Spleen (tissue), 11 donors: Measurements from ENCODE around the gene UBR1. TPM values are rescaled to one million over a fixed set of nuclear protein-coding genes. Genes with fewer than 3 reads are reported as not detected.
A peak's percentile ranks its signal among the peaks of the same experiment; 100 is the strongest.

Experiments
- DNase-seq: peaks from one replicate; pipeline ENCODE4 v3.0.0-alpha.2; 2020
- H3K27ac ChIP-seq, 8 donors: fragments of 200-600 bp; sonication (generic) in 7 of 8; 1 replicate in 4 of 8; 2 replicates in 4 of 8; pipeline versions ENCODE4 v1.5.0 to v1.8.0; 2016 to 2021; ENCODE audit warnings: inconsistent platforms in 4 of 8, mild to moderate bottlenecking in 4 of 8, moderate library complexity in 1 of 8
- H3K27me3 ChIP-seq, 7 donors: fragments of 200-600 bp; sonication (generic) in 6 of 7; replicated peaks in 1 of 7; 1 replicate in 4 of 7; 2 replicates in 3 of 7; pipeline versions ENCODE4 v1.5.0 to v1.8.0; 2016 to 2021; ENCODE audit warnings: inconsistent platforms in 3 of 7, mild to moderate bottlenecking in 1 of 7
- H3K36me3 ChIP-seq, 6 donors: fragments of 200-600 bp; sonication (generic) in 5 of 6; 1 replicate in 4 of 6; 2 replicates in 2 of 6; pipeline versions ENCODE4 v1.5.0 to v1.8.0; 2016 to 2021; ENCODE audit warnings: inconsistent platforms in 2 of 6
- H3K4me1 ChIP-seq, 6 donors: fragments of 200-600 bp; sonication (generic) in 5 of 6; 1 replicate in 3 of 6; 2 replicates in 3 of 6; pipeline versions ENCODE4 v1.5.0 to v1.8.0; 2016 to 2021; ENCODE audit warnings: inconsistent platforms in 3 of 6
- H3K4me3 ChIP-seq, 8 donors: fragments of 200-600 bp; sonication (generic) in 7 of 8; 1 replicate in 4 of 8; 2 replicates in 4 of 8; pipeline versions ENCODE4 v1.5.0 to v1.8.0; 2016 to 2021; ENCODE audit warnings: inconsistent platforms in 4 of 8, mild to moderate bottlenecking in 4 of 8, moderate library complexity in 2 of 8
- H3K9me3 ChIP-seq, 8 donors: fragments of 200-600 bp; sonication (generic) in 7 of 8; 1 replicate in 4 of 8; 2 replicates in 4 of 8; pipeline versions ENCODE4 v1.5.0 to v1.8.0; 2016 to 2021; ENCODE audit warnings: inconsistent platforms in 4 of 8
- CTCF ChIP-seq, 11 experiments: fragments of 200-600 bp in 7 of 11; fragments of 450-650 bp in 4 of 11; sonication (generic) in 4 of 11; IDR thresholded peaks in 8 of 11; conservative IDR thresholded peaks in 3 of 11; 1 replicate in 7 of 11; 2 replicates in 4 of 11; pipeline versions ENCODE4 v1.4.0 to v1.8.0; 2016 to 2021; ENCODE audit warnings: antibody characterized with exemption in 11 of 11, inconsistent platforms in 4 of 11, mild to moderate bottlenecking in 1 of 11
- POLR2A ChIP-seq, 3 donors: fragments of 450-650 bp; IDR thresholded peaks; one replicate each; pipeline ENCODE4 v1.5.1; 2017; ENCODE audit warnings: antibody characterized with exemption in 3 of 3, mild to moderate bottlenecking in 1 of 3
- POLR2AphosphoS5 ChIP-seq, 3 donors: sonication (generic); formaldehyde crosslinking; IDR thresholded peaks; one replicate each; pipeline ENCODE4 v1.5.1; 2017; ENCODE audit warnings: antibody characterized with exemption in 3 of 3
- WGBS, 5 donors: extraction: QIAGEN DNeasy Blood & Tissue Kit in 3 of 5; methylation state at CpG; one replicate each; pipeline versions ENCODE4 v1.1.5 to v1.1.7; 2013 to 2018; 5-methylcytosine and 5-hydroxymethylcytosine counted together
- intact Hi-C: fragments of 100-400 bp; cut with DNase I; formaldehyde crosslinking; loops from one replicate; pipeline ENCODE4 v1.15.0; 2023; ENCODE audit warnings: low total_unique reads
- polyA plus RNA-seq, 3 donors: library from polyadenylated mRNA; stranded (reverse); fragments of 200-250 nt; gene quantifications; one replicate each; pipeline ENCODE4 v1.2.1, GENCODE V29; 2013
- total RNA-seq, 7 donors: library from RNA; depleted of rRNA in 3 of 7; stranded (reverse); fragments of >200 nt in 3 of 7; fragmentation: NEBNext Ultra II Directional in 4 of 7; extraction: Animal tissue kit (Norgen Biotek cat#: 25700) in 4 of 7; gene quantifications; one replicate each; pipeline versions ENCODE4 v1.1.0 to v1.2.1, GENCODE V29; 2016 to 2021
- donor health status: healthy with polysubstance abuse.
- donor health status: DM: no; HTN: no; CAD: no; lungs with moderate emphysema.
- donor health status: DM: no; HTN: no; CAD: no.
- donor health status: Bipolar disorder and iron deficiency.
- donor health status: healthy.
- donor health status: DM: no; HTN: no; CAD: no.
- donor health status: DM: yes; HTN: yes; CAD: no.

Gene UBR1
- total and polyA plus RNA-seq, 10 donors = 4.3 to 69.2 (median 38.8) TPM

GRCh38 chr15:42921342-42921731, 184.5 kb downstream of the UBR1 start:
- Histone ChIP-seq H3K9me3 (no peaks in the 10 kb centered on the region), H3K4me1 (peaks cover 9 to 49% (median 33%) of the 10 kb centered on the region in 6 donors), H3K27me3 (no peaks in the 10 kb centered on the region), H3K4me3 (peak overlapping the region; percentile 69 to 98 (median 96)), H3K36me3 (no peaks in the 10 kb centered on the region), H3K27ac (peak overlapping the region in 7 of 8 donors; percentile 51 to 94 (median 90))
- 0 to 5% (median 1%) methylated on average over 13 to 19 of the region's 19 CpGs for WGBS, 5 donors
- TF ChIP-seq CTCF (IDR thresholded peaks at IDR 0.05 in 8 of 11, conservative IDR thresholded peaks at IDR 0.05 in 3 of 11) (no peak), POLR2AphosphoS5 (IDR thresholded peaks at IDR 0.05) (no peak), POLR2A (IDR thresholded peaks at IDR 0.05) (no peak)
- DNase-seq = peak; percentile 83
- intact Hi-C loops = no loop called here

- Histone ChIP-seq H3K9me3 (no peaks in the 10 kb centered on the region), H3K36me3 (no peaks in the 10 kb centered on the region), H3K4me1 (peaks cover 9 to 55% (median 37%) of the 10 kb centered on the region in 6 donors), H3K4me3 (peak within 1 kb of the TSS; percentile 69 to 98 (median 96)), H3K27me3 (no peaks in the 10 kb centered on the region), H3K27ac (peak within 1 kb of the TSS; percentile 55 to 94 (median 90))
- intact Hi-C loops = no loop called here
- TF ChIP-seq POLR2AphosphoS5 (IDR thresholded peaks at IDR 0.05) (peak; percentile 92 to 93 (median 93)), POLR2A (IDR thresholded peaks at IDR 0.05) (peak in 1 of 3 donors; percentile 69), CTCF (IDR thresholded peaks at IDR 0.05 in 8 of 11, conservative IDR thresholded peaks at IDR 0.05 in 3 of 11) (peak in 9 of 11 experiments; percentile 13 to 72 (median 54))
- WGBS, 5 donors = 0 to 1% (median 0%) methylated on average over 49 to 72 of the region's 72 CpGs
- peak; percentile 98 for DNase-seq
Measured at GRCh38 chr15:42920519-42921341, 185.1 kb downstream of the UBR1 start, which contains the start of gene TTBK2. TTBK2 (minus strand) TSS chr15:42920778; CDS start chr15:42878617, 42,161 bp downstream.

- H3K36me3 ChIP-seq = no peaks in the 10 kb centered on the region
- peak overlapping the region; percentile 55 to 94 (median 90) for H3K27ac ChIP-seq
- no peak for DNase-seq
- no peaks in the 10 kb centered on the region for H3K27me3 ChIP-seq
- TF ChIP-seq CTCF (IDR thresholded peaks at IDR 0.05 in 8 of 11, conservative IDR thresholded peaks at IDR 0.05 in 3 of 11) (no peak), POLR2A (IDR thresholded peaks at IDR 0.05) (no peak), POLR2AphosphoS5 (IDR thresholded peaks at IDR 0.05) (peak in 1 of 3 donors; percentile 16)
- H3K4me3 ChIP-seq = peak overlapping the region; percentile 69 to 98 (median 96)
- peaks cover 9 to 63% (median 43%) of the 10 kb centered on the region in 6 donors for H3K4me1 ChIP-seq
- H3K9me3 ChIP-seq = no peaks in the 10 kb centered on the region
- 0 to 3% (median 1%) methylated on average over 16 to 40 of the region's 40 CpGs for WGBS, 5 donors
- intact Hi-C loops = no loop called here
Measured at GRCh38 chr15:42919799-42920518, 185.9 kb downstream of the UBR1 start.
